CD4-positive, alpha-beta T cell (primary cell): ENCODE measurements around the gene NKD1. TPM values are rescaled to one million over a fixed set of nuclear protein-coding genes. Genes with fewer than 3 reads are reported as not detected.
A peak's percentile ranks its signal among the peaks of the same experiment; 100 is the strongest.

ENCODE experiments used
- ATAC-seq: fragments of 200-7000 bp; cut with Tn5 transposase; one replicate; pipeline ENCODE4 v1.10.0; 2022; ENCODE audit warnings: mild to moderate bottlenecking; ENCODE audit not compliant: poor library complexity
- CTCF ChIA-PET: fragments of 350-600 bp; sonication (Branson Sonifier 250); formaldehyde crosslinking; loops from one replicate; lab custom pipeline; 2021; ENCODE audit warnings: antibody characterized with exemption, inconsistent platforms; lab: Charles Lee
- POLR2A ChIA-PET: fragments of 350-600 bp; sonication (Branson Sonifier 250); formaldehyde crosslinking; loops from one replicate; lab custom pipeline; 2021; ENCODE audit warnings: antibody characterized with exemption, inconsistent platforms; lab: Charles Lee
- DNase-seq, 14 experiments: peaks; one replicate each; pipeline ENCODE4 v3.0.0-alpha.2; 2013 to 2020; ENCODE audit warnings: mixed read lengths in 2 of 14
- H3K27ac ChIP-seq, 2 donors: one replicate each; pipeline versions ENCODE4 v1.5.1 to v1.7.0; 2013; ENCODE audit warnings: low read length in 2 of 2, low read depth in 1 of 2, mild to moderate bottlenecking in 1 of 2
- H3K27me3 ChIP-seq, 2 experiments: 1 replicate in 1 of 2; 2 replicates in 1 of 2; pipeline versions ENCODE4 v1.6.1 to v1.7.0; 2013; ENCODE audit warnings: low read length in 2 of 2, control low read depth in 1 of 2, mild to moderate bottlenecking in 1 of 2, moderate library complexity in 1 of 2; ENCODE audit not compliant: insufficient read depth in 2 of 2, control insufficient read depth in 1 of 2
- H3K36me3 ChIP-seq: one replicate; pipeline ENCODE4 v1.6.1; 2013; ENCODE audit warnings: low read length, control low read depth; ENCODE audit not compliant: insufficient read depth
- H3K4me1 ChIP-seq: one replicate; pipeline ENCODE4 v1.6.1; 2013; ENCODE audit warnings: low read length, control low read depth; ENCODE audit not compliant: insufficient read depth
- H3K4me3 ChIP-seq: one replicate; pipeline ENCODE4 v1.5.1; 2013; ENCODE audit warnings: mild to moderate bottlenecking, low read length, moderate library complexity
- H3K9me3 ChIP-seq, 2 experiments: 1 replicate in 1 of 2; 2 replicates in 1 of 2; pipeline versions ENCODE4 v1.6.1 to v1.7.0; 2013; ENCODE audit warnings: low read length in 2 of 2, mild to moderate bottlenecking in 2 of 2, control low read depth in 1 of 2, moderate library complexity in 1 of 2; ENCODE audit not compliant: control insufficient read depth in 1 of 2, insufficient read depth in 1 of 2
- H3K27ac Mint-ChIP-seq: one replicate; pipeline ENCODE4 v1.8.0; 2020; ENCODE audit warnings: mixed read lengths
- H3K27me3 Mint-ChIP-seq: one replicate; pipeline ENCODE4 v1.8.0; 2021; ENCODE audit warnings: mixed read lengths
- H3K36me3 Mint-ChIP-seq: one replicate; pipeline ENCODE4 v1.8.0; 2021; ENCODE audit warnings: low read depth, mixed read lengths
- H3K4me1 Mint-ChIP-seq: one replicate; pipeline ENCODE4 v1.8.0; 2021; ENCODE audit warnings: low read depth, mixed read lengths
- H3K4me3 Mint-ChIP-seq: one replicate; pipeline ENCODE4 v1.8.0; 2020; ENCODE audit warnings: mild to moderate bottlenecking, mixed read lengths
- H3K9me3 Mint-ChIP-seq: one replicate; pipeline ENCODE4 v1.8.0; 2020; ENCODE audit warnings: mixed read lengths
- intact Hi-C, 2 experiments: fragments of 100-400 bp; cut with DNase I in 1 of 2; cut with micrococcal nuclease in 1 of 2; formaldehyde crosslinking; loops; one replicate each; pipeline versions ENCODE4 v1.15.1 to v1.9.0; 2023 to 2025; cut with DNase I, micrococcal nuclease
- total RNA-seq, 174 experiments: library from RNA in 2 of 174; stranded (reverse) in 2 of 174; gene quantifications; one replicate each; pipeline ENCODE4 v1.2.3 and lab custom pipeline; 2021 to 2026
- TF ChIP-seq, protein P1 (sequence below): fragments of 200-600 bp; IDR thresholded peaks from one replicate; pipeline ENCODE4 v1.8.0; 2022; ENCODE audit warnings: antibody characterized with exemption, mild to moderate bottlenecking

Gene NKD1
- total RNA-seq, 2 experiments from 2014 or later: 6.1 to 9.8 TPM

GRCh38 chr16:50539822-50540710 lies 8.1 kb upstream of the NKD1 start:
- POLR2A ChIA-PET: no interaction called here
- no peak overlapping the region for H3K4me3 Mint-ChIP-seq
- H3K27ac Mint-ChIP-seq: no peak overlapping the region
- no peaks in the 10 kb centered on the region for H3K36me3 ChIP-seq
- H3K27me3 ChIP-seq: no peaks in the 10 kb centered on the region
- no peaks in the 10 kb centered on the region for H3K27me3 Mint-ChIP-seq
- no peaks in the 10 kb centered on the region for H3K9me3 Mint-ChIP-seq
- H3K27ac ChIP-seq: no peak overlapping the region
- ATAC-seq (no peak), DNase-seq (peak in 1 of 14 experiments; percentile 23)
- TF ChIP-seq, protein P1, sequence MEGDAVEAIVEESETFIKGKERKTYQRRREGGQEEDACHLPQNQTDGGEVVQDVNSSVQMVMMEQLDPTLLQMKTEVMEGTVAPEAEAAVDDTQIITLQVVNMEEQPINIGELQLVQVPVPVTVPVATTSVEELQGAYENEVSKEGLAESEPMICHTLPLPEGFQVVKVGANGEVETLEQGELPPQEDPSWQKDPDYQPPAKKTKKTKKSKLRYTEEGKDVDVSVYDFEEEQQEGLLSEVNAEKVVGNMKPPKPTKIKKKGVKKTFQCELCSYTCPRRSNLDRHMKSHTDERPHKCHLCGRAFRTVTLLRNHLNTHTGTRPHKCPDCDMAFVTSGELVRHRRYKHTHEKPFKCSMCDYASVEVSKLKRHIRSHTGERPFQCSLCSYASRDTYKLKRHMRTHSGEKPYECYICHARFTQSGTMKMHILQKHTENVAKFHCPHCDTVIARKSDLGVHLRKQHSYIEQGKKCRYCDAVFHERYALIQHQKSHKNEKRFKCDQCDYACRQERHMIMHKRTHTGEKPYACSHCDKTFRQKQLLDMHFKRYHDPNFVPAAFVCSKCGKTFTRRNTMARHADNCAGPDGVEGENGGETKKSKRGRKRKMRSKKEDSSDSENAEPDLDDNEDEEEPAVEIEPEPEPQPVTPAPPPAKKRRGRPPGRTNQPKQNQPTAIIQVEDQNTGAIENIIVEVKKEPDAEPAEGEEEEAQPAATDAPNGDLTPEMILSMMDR: no peak
- no peaks in the 10 kb centered on the region for H3K4me1 Mint-ChIP-seq
- H3K9me3 ChIP-seq: peaks cover 0 to 13% of the 10 kb centered on the region in 2 experiments
- no peaks in the 10 kb centered on the region for H3K36me3 Mint-ChIP-seq
- no peaks in the 10 kb centered on the region for H3K4me1 ChIP-seq
- intact Hi-C loops: loop anchor here in 1 of 2 experiments (10.0 kb wide), 1 partner anchor 475 kb away; the partner anchor contains the start of gene HEATR3
- no peak overlapping the region for H3K4me3 ChIP-seq
- CTCF ChIA-PET: interaction anchor here (2.2 kb wide), 1 partner anchor 125 kb away, joined by 5 read pairs; no protein-coding TSS in a partner anchor

GRCh38 chr16:50540711-50541007 lies 7.5 kb upstream of the NKD1 start:
- CTCF ChIA-PET: interaction anchor here (2.2 kb wide), 1 partner anchor 125 kb away, joined by 5 read pairs; no protein-coding TSS in a partner anchor
- TF ChIP-seq, protein P1: no peak
- H3K4me1 Mint-ChIP-seq: peaks cover 3% of the 10 kb centered on the region

DNA sequence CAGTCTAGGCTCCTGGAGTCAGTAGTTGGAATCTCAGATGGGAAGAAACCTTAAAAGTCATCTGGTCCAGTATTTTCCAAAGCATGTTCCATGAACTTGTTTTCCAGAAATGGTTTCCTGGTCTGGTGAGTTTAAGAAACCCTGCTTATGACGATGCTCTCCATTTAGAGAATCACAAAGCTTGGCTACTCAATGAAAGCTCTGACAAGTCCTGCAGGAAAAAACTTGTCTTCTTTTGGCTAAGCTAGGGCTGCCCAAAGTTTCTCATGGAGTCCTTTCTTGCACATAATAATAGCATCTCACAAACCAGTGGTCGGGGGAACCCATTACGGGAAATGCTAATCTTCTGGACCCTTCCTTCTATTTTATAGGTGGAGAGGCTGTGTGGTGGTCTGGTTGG lies 5.5 kb upstream of the NKD1 start:
- H3K36me3 Mint-ChIP-seq: peaks cover 5% of the 10 kb centered on the region
- Histone ChIP-seq H3K9me3 (peaks cover 0 to 9% of the 10 kb centered on the region in 2 experiments), H3K27ac (no peak overlapping the region), H3K36me3 (no peaks in the 10 kb centered on the region), H3K27me3 (no peaks in the 10 kb centered on the region), H3K4me3 (no peak overlapping the region), H3K4me1 (peaks cover 17% of the 10 kb centered on the region)
- ChIA-PET CTCF (interaction anchor here (1.2 to 2.2 kb wide), 2 partner anchors 123 to 205 kb away, joined by 3 to 5 read pairs; no protein-coding TSS in a partner anchor), POLR2A (no interaction called here)
- no peak overlapping the region for H3K27ac Mint-ChIP-seq
- TF ChIP-seq, protein P1: no peak
- H3K4me3 Mint-ChIP-seq: no peak overlapping the region
- no peak for ATAC-seq
- no peaks in the 10 kb centered on the region for H3K27me3 Mint-ChIP-seq
- intact Hi-C loops: loop anchor here in 1 of 2 experiments (10.0 kb wide), 1 partner anchor 478 kb away; the partner anchor contains the start of gene HEATR3
- no peak for DNase-seq
- peaks cover 23% of the 10 kb centered on the region for H3K4me1 Mint-ChIP-seq
- no peaks in the 10 kb centered on the region for H3K9me3 Mint-ChIP-seq

More at GRCh38 chr16:50540711-50541007, 7.5 kb upstream of the NKD1 start:
- Mint-ChIP-seq H3K27me3 (no peaks in the 10 kb centered on the region), H3K27ac (no peak overlapping the region), H3K9me3 (no peaks in the 10 kb centered on the region), H3K36me3 (no peaks in the 10 kb centered on the region), H3K4me3 (no peak overlapping the region)
- Histone ChIP-seq H3K9me3 (peaks cover 0 to 9% of the 10 kb centered on the region in 2 experiments), H3K4me3 (no peak overlapping the region), H3K4me1 (no peaks in the 10 kb centered on the region), H3K27me3 (no peaks in the 10 kb centered on the region), H3K36me3 (no peaks in the 10 kb centered on the region), H3K27ac (no peak overlapping the region)
- intact Hi-C loops: loop anchor here in 1 of 2 experiments (10.0 kb wide), 1 partner anchor 476 kb away; the partner anchor contains the start of gene HEATR3
- POLR2A ChIA-PET: no interaction called here
- DNase-seq (no peak), ATAC-seq (no peak)
